WTC11 (cell line): ENCODE measurements around the gene MYOM3. TPM values are rescaled to one million over a fixed set of nuclear protein-coding genes. Genes with fewer than 3 reads are reported as not detected.
A peak's percentile ranks its signal among the peaks of the same experiment; 100 is the strongest.

Source experiments
- ATAC-seq: fragments of 200-7000 bp; cut with Tn5 transposase; 2 replicates; pipeline ENCODE4 v1.10.0; 2021; ENCODE audit warnings: mild to moderate bottlenecking, moderate library complexity
- CTCF ChIA-PET: fragments of 300-600 bp; sonication (Branson Sonifier 250); formaldehyde crosslinking; loops from one replicate; lab custom pipeline; 2021; ENCODE audit warnings: antibody characterized with exemption; lab: Charles Lee
- POLR2A ChIA-PET: fragments of 350-600 bp; sonication (Branson Sonifier 250); formaldehyde crosslinking; loops from one replicate; lab custom pipeline; 2021; ENCODE audit warnings: antibody characterized with exemption; lab: Charles Lee
- DNase-seq: peaks from one replicate; pipeline ENCODE4 v3.0.0; 2021; ENCODE audit warnings: low spot score
- H3K27ac Mint-ChIP-seq: 2 replicates; pipeline ENCODE4 v1.8.0; 2021; ENCODE audit warnings: mixed read lengths
- H3K27me3 Mint-ChIP-seq: 2 replicates; pipeline ENCODE4 v1.8.0; 2021; ENCODE audit warnings: low read depth, mild to moderate bottlenecking, moderate library complexity, mixed read lengths
- H3K36me3 Mint-ChIP-seq: 2 replicates; pipeline ENCODE4 v1.8.0; 2021; ENCODE audit warnings: mixed read lengths
- H3K4me1 Mint-ChIP-seq: 2 replicates; pipeline ENCODE4 v1.8.0; 2022; ENCODE audit warnings: mixed read lengths
- H3K4me3 Mint-ChIP-seq: 2 replicates; pipeline ENCODE4 v1.8.0; 2021; ENCODE audit warnings: mild to moderate bottlenecking, moderate library complexity, mixed read lengths
- H3K9me3 Mint-ChIP-seq: 2 replicates; pipeline ENCODE4 v1.8.0; 2021; ENCODE audit warnings: mixed read lengths
- ATF1 ChIP-seq: sonication (generic); formaldehyde crosslinking; IDR thresholded peaks from 2 replicates; pipeline ENCODE4 v1.8.1; 2023; ENCODE audit warnings: mild to moderate bottlenecking, moderate library complexity, missing genetic modification reagents
- ATF3 ChIP-seq: sonication (generic); formaldehyde crosslinking; conservative IDR thresholded peaks from 2 replicates; pipeline ENCODE4 v1.8.1; 2022; ENCODE audit warnings: mild to moderate bottlenecking, missing genetic modification reagents
- E2F4 ChIP-seq: sonication (generic); formaldehyde crosslinking; IDR thresholded peaks from 2 replicates; pipeline ENCODE4 v1.8.1; 2022; ENCODE audit warnings: low read depth, mild to moderate bottlenecking, moderate library complexity, missing genetic modification reagents, borderline replicate concordance
- EMX1 ChIP-seq: fragments of 250-450 bp; sonication (Bioruptor Pico); IDR thresholded peaks from 2 replicates; pipeline ENCODE4 v1.8.0; 2021; ENCODE audit warnings: mild to moderate bottlenecking
- ETV6 ChIP-seq: sonication (generic); formaldehyde crosslinking; IDR thresholded peaks from 2 replicates; pipeline ENCODE4 v1.8.1; 2022; ENCODE audit warnings: mild to moderate bottlenecking, missing genetic modification reagents
- FOXJ3 ChIP-seq: sonication (generic); formaldehyde crosslinking; IDR thresholded peaks from 2 replicates; pipeline ENCODE4 v1.9.0; 2021; ENCODE audit warnings: missing genetic modification reagents, mild to moderate bottlenecking, borderline replicate concordance
- GABPB1 ChIP-seq: sonication (generic); formaldehyde crosslinking; IDR thresholded peaks from 2 replicates; pipeline ENCODE4 v1.8.1; 2023; ENCODE audit warnings: mild to moderate bottlenecking, missing genetic modification reagents
- GTF2I ChIP-seq: fragments of 250-450 bp; sonication (Bioruptor Pico); conservative IDR thresholded peaks from 2 replicates; pipeline ENCODE4 v1.4.0; 2021; ENCODE audit warnings: mild to moderate bottlenecking
- HMGXB4 ChIP-seq: sonication (generic); formaldehyde crosslinking; IDR thresholded peaks from 2 replicates; pipeline ENCODE4 v1.8.1; 2023; ENCODE audit warnings: mild to moderate bottlenecking, moderate library complexity, missing genetic modification reagents
- KAT7 ChIP-seq: sonication (generic); formaldehyde crosslinking; IDR thresholded peaks from 2 replicates; pipeline ENCODE4 v1.8.1; 2023; ENCODE audit warnings: missing genetic modification reagents, mild to moderate bottlenecking, borderline replicate concordance
- MAX ChIP-seq: sonication (generic); formaldehyde crosslinking; IDR thresholded peaks from 2 replicates; pipeline ENCODE4 v1.8.0; 2022; ENCODE audit warnings: mild to moderate bottlenecking, missing genetic modification reagents
- NFYB ChIP-seq: sonication (generic); formaldehyde crosslinking; conservative IDR thresholded peaks from 2 replicates; pipeline ENCODE4 v1.8.0; 2022; ENCODE audit warnings: low read depth, missing genetic modification reagents
- ZBTB21 ChIP-seq: sonication (generic); formaldehyde crosslinking; IDR thresholded peaks from 2 replicates; pipeline ENCODE4 v1.8.1; 2023; ENCODE audit warnings: mild to moderate bottlenecking, missing genetic modification reagents, borderline replicate concordance
- ZNF396 ChIP-seq: fragments of 250-450 bp; sonication (Bioruptor Pico); IDR thresholded peaks from 2 replicates; pipeline ENCODE4 v1.8.0; 2021; ENCODE audit warnings: mild to moderate bottlenecking, moderate library complexity, borderline replicate concordance
- ZNF532 ChIP-seq: fragments of 250-450 bp; sonication (Bioruptor Pico); IDR thresholded peaks from 2 replicates; pipeline ENCODE4 v1.9.0; 2021; ENCODE audit warnings: mild to moderate bottlenecking, borderline replicate concordance
- ZNF671 ChIP-seq: fragments of 250-450 bp; sonication (Bioruptor Pico); IDR thresholded peaks from 2 replicates; pipeline ENCODE4 v1.8.0; 2021; ENCODE audit warnings: mild to moderate bottlenecking
- total RNA-seq: library from RNA; stranded (reverse); gene quantifications from 3 replicates; pipeline ENCODE4 v1.2.3, GENCODE V29; 2021

Gene MYOM3
- total RNA-seq, 1 experiment from 2014 or later: 0.13 TPM

- ATAC-seq: no peak
- POLR2A ChIA-PET: interaction anchor here (0.7 kb wide), 1 partner anchor 1036 kb away, joined by 3 read pairs; no protein-coding TSS in a partner anchor
- CTCF ChIA-PET: interaction anchor here (1.6 kb wide), 1 partner anchor 23 kb away, joined by 4 read pairs; no protein-coding TSS in a partner anchor
- H3K4me3 Mint-ChIP-seq: no peak overlapping the region
- TF ChIP-seq NFYB (CRISPR knock-in tag): no peak
- no peak for TF ChIP-seq KAT7
- TF ChIP-seq ZNF396: no peak
- TF ChIP-seq FOXJ3 (CRISPR knock-in tag): no peak
- no peak for TF ChIP-seq MAX
- TF ChIP-seq, all 79 proteins: peak for 0
- H3K27me3 Mint-ChIP-seq: no peaks in the 10 kb centered on the region
- DNase-seq: no peak
- H3K27ac Mint-ChIP-seq: no peak overlapping the region
- H3K9me3 Mint-ChIP-seq: no peaks in the 10 kb centered on the region
- no peaks in the 10 kb centered on the region for H3K4me1 Mint-ChIP-seq
- H3K36me3 Mint-ChIP-seq: no peaks in the 10 kb centered on the region
These were observed 63.6 kb downstream of the MYOM3 start for GRCh38 chr1:24048205-24048869.

GRCh38 chr1:24047110-24047477, 64.8 kb downstream of the MYOM3 start:
- no peak overlapping the region for H3K4me3 Mint-ChIP-seq
- no peak for DNase-seq
- H3K27me3 Mint-ChIP-seq: no peaks in the 10 kb centered on the region

More at GRCh38 chr1:24047110-24047477, 64.8 kb downstream of the MYOM3 start:
- Mint-ChIP-seq H3K27ac (0 out of 2 replicates have a peak overlapping the region, but pooled peaks have one; percentile 60), H3K9me3 (no peaks in the 10 kb centered on the region), H3K36me3 (no peaks in the 10 kb centered on the region), H3K4me1 (no peaks in the 10 kb centered on the region)
- TF ChIP-seq ETV6 (CRISPR knock-in tag): no peak
- TF ChIP-seq ZNF532 (CRISPR knock-in tag): no peak
- TF ChIP-seq GABPB1 (CRISPR knock-in tag): no peak
- TF ChIP-seq ATF1 (CRISPR knock-in tag): no peak
- no peak for TF ChIP-seq ZBTB21 (CRISPR knock-in tag)
- no peak for TF ChIP-seq E2F4 (CRISPR knock-in tag)
- no peak for TF ChIP-seq EMX1
- TF ChIP-seq ATF3: no peak
- no peak for TF ChIP-seq NFYB (CRISPR knock-in tag)
- TF ChIP-seq HMGXB4 (CRISPR knock-in tag): no peak
- TF ChIP-seq ZNF671 (CRISPR knock-in tag): no peak
- TF ChIP-seq GTF2I (CRISPR knock-in tag): no peak
- no peak for TF ChIP-seq KAT7
- TF ChIP-seq FOXJ3 (CRISPR knock-in tag): no peak
- ATAC-seq: no peak
- CTCF ChIA-PET: interaction anchor here (1.2 to 1.5 kb wide), 2 partner anchors 25 to 103 kb away, joined by 3 to 5 read pairs; no protein-coding TSS in a partner anchor
- POLR2A ChIA-PET: no interaction called here
